GM10266 (cell line): ENCODE data around the gene MAP3K3.
A peak's percentile ranks its signal among the peaks of the same experiment; 100 is the strongest.

Source experiments
- DNase-seq: peaks from one replicate; pipeline ENCODE4 v3.0.0; 2012; ENCODE audit errors: extremely low spot score
- TF ChIP-seq, protein P1 (sequence below): IDR thresholded peaks from 2 replicates; pipeline ENCODE4 v1.5.1; 2012; ENCODE audit warnings: mild to moderate bottlenecking, low read depth; ENCODE audit not compliant: control insufficient read depth, insufficient read depth; ENCODE audit errors: missing control alignments

Gene MAP3K3

DNA sequence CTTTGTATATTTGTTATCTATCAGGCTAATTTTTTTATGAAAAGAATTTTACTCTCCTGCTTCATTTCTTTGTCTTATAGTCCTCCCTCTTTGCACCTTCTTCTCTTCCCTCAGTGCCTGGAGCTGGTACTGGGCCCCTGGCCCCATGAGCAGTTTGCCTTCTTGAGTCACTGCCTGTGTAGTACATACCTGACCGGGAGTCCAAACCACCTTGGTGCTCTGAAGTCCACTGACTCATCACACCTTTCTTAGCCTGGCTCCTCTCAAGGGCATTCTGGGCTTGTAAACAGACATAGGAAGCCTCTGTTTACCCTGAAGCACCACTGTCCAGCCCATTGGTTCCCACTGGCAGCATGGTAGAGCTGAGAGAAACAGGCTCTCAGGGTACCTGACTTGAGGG, 32.6 kb upstream of the MAP3K3 start:
- DNase-seq: no peak
- TF ChIP-seq, protein P1, sequence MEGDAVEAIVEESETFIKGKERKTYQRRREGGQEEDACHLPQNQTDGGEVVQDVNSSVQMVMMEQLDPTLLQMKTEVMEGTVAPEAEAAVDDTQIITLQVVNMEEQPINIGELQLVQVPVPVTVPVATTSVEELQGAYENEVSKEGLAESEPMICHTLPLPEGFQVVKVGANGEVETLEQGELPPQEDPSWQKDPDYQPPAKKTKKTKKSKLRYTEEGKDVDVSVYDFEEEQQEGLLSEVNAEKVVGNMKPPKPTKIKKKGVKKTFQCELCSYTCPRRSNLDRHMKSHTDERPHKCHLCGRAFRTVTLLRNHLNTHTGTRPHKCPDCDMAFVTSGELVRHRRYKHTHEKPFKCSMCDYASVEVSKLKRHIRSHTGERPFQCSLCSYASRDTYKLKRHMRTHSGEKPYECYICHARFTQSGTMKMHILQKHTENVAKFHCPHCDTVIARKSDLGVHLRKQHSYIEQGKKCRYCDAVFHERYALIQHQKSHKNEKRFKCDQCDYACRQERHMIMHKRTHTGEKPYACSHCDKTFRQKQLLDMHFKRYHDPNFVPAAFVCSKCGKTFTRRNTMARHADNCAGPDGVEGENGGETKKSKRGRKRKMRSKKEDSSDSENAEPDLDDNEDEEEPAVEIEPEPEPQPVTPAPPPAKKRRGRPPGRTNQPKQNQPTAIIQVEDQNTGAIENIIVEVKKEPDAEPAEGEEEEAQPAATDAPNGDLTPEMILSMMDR: no peak

DNA sequence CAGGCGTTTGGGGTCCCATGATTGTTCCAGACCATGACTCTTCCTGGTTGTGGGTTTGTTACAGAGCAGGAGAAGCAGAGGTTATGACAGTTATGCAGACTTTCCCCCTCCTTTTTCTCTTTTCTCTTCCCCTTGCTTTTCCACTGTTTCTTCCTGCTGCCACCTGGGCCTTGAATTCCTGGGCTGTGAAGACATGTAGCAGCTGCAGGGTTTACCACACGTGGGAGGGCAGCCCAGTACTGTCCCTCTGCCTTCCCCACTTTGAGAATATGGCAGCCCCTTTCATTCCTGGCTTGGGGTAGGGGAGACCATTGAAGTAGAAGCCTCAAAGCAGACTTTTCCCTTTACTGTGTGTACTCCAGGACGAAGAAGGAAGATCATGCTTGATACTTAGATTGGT, 29.4 kb upstream of the MAP3K3 start:
- TF ChIP-seq, protein P1: no peak

DNA sequence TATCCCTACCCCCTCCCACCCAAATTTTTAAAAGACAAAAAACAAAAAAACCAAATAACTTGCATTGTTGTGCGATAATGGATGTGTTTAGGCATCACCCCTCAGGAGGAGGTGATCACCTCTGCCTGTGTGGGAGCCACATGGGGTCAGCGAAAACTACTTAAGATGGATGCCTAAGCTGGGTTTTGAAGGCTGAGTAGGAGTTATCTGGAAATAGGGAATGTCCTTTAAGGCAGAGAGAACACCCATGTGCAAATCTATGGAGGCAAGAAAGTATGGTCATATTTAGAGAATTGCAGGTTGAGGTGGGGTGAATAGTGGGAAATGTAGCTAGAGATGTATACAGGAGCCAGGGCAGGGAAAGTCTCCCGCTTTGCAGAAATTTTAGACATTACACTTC, 27.1 kb upstream of the MAP3K3 start:
- TF ChIP-seq, protein P1: no peak
- no peak for DNase-seq

More for the DNA sequence above, 29.4 kb upstream of the MAP3K3 start:
- DNase-seq: no peak

DNA sequence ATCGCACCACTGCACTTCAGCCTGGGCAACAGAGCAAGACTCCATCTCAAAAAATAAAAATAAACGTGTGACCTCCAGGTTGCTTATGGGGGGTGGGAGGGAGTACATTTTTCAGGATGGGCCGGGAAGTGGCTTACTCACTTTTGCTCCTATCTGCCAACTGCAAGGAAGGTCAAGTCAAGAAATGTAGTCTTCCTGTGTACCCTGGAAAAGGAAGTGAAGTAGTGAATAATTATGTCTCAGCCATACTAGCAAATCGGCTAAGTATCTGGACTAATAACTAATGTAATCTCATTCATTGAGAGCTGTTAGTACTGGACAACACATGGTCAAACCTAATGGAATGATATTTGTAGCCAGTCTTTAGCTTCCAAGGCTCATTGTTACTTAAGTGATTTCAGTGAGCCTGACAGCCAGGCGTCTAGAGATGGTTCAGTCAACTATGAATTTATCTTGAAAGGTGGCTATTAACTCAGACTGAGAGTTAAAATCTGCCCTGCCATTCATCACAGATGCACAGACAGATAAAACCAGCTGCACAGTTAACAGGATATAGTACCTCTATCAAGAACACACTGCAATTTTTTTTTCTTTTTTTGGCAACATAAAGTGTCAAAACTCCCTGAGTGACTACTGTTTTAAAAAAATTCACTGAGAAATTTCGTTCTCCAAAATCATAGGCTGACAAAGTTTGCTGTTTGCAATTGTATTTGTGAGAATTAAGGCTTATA, 25.2 kb upstream of the MAP3K3 start:
- no peak for DNase-seq
- TF ChIP-seq, protein P1: no peak

DNA sequence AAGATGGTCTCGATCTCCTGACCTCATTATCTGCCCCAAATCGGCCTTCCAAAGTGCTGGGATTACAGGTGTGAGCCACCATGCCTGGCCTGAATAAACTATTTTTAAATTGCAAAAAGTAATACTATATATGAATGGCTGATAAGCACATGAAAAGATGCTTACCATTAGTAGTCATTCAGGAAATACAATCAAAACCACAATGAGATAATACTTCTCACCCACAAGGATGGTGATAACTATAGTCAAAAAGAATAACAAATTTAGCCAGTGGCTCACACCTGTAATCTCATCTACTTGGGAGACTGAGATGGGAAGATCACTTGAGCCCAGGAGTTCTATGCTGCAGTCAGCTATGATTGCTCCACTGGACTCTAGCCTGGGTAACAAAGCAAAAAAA, 23.9 kb upstream of the MAP3K3 start:
- no peak for DNase-seq
- TF ChIP-seq, protein P1: no peak

DNA sequence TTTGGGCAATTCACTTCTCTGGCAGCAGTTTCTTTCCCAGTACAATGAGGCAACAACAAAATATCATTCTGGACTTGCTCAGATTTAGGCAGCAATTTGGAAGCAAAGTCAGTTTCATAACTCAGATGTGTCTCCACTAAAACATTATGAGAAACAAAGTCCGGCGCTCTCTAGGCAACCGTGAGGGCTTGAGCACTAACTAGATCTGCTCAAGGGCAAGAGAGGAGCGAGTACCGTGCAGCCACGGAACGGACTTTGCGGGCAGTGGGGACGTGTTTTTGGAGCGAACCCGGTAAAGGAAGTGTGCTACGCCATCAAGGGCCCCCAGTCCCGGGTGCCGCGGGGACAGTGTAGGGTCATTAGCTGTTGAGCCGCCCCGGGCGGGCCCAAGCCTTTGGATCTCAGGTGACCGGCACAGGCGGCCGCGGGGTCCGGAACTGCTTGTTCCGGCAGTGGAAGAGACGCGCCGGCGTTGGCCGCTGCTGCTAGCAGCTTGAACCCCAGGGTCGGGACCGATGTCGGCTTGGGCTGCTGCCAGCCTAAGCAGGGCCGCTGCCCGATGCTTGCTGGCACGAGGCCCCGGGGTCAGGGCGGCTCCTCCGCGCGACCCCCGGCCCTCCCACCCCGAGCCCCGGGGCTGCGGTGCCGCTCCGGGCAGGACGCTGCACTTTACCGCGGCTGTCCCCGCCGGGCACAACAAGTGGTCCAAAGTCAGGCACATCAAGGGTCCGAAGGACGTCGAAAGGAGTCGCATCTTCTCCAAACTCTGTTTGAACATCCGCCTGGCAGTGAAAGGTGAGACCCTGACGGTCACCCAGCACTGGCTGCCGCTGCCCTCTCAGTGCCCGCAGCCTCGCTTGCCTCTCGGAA, 21.4 kb upstream of the MAP3K3 start, which contains the start of gene TACO1:
TSS of gene TACO1 (plus strand) at position 327 of the 870 bp plus-strand sequence. CDS start at position 516, 189 bp downstream.
- peak; percentile 87 for DNase-seq

More for the DNA sequence above, 21.4 kb upstream of the MAP3K3 start, which contains the start of gene TACO1:
- TF ChIP-seq, protein P1: no peak
